Measurements from ENCODE around the gene KIF3C.

Gene KIF3C

GRCh38 chr2:25877431-25878360, 104.6 kb downstream of the KIF3C start:
- DNase-seq (ENCODE audit: low spot score): peak; percentile 63

All from AG08395 (cell line).